Measurements from ENCODE around the gene DISP2. TPM values are rescaled to one million over a fixed set of nuclear protein-coding genes. Genes with fewer than 3 reads are reported as not detected.

Gene DISP2
- total RNA-seq, 1 experiment from 2014 or later, result 0.62 TPM

- ChIA-PET POLR2A (ENCODE audit: low non-redundant PET) (no interaction called here), CTCF (no interaction called here)
- intact Hi-C loops (cut with micrococcal nuclease; ENCODE audit: unreplicated experiment), result no loop called here
- no peak for DNase-seq (ENCODE audit: low spot score)
- H3K4me1 ChIP-seq (ENCODE audit: insufficient read depth, low read length, poor library complexity, severe bottlenecking), result peaks cover 28% of the 10 kb centered on the region
- H3K27me3 ChIP-seq (replicated peaks; ENCODE audit: insufficient read depth, low read depth, low read length, poor library complexity), result no peaks in the 10 kb centered on the region
- H3K36me3 ChIP-seq (ENCODE audit: insufficient read depth, low read length, poor library complexity, severe bottlenecking), result no peaks in the 10 kb centered on the region
- no peak overlapping the region for H3K4me3 ChIP-seq (ENCODE audit: low read depth, low read length, poor library complexity, severe bottlenecking)
- H3K27ac ChIP-seq (ENCODE audit: low read depth, low read length, poor library complexity, severe bottlenecking), result no peak overlapping the region
- no peaks in the 10 kb centered on the region for H3K9me3 ChIP-seq (ENCODE audit: low read depth, low read length, poor library complexity, severe bottlenecking)
- BruUV-seq (replicated peaks), result no TSS peak
- TF ChIP-seq CTCF (conservative IDR thresholded peaks at IDR 0.05; ENCODE audit: low read depth, low read length), result no peak
- TF ChIP-seq EZH2 (IDR thresholded peaks at IDR 0.05; ENCODE audit: borderline replicate concordance, low read depth, low read length, poor library complexity, severe bottlenecking), result no peak
Measured at GRCh38 chr15:40328176-40328575, 29.8 kb upstream of the DISP2 start.

GRCh38 chr15:40328751-40329150, 29.3 kb upstream of the DISP2 start:
- no peak overlapping the region for H3K4me3 ChIP-seq (ENCODE audit: low read depth, low read length, poor library complexity, severe bottlenecking)
- H3K4me1 ChIP-seq (ENCODE audit: insufficient read depth, low read length, poor library complexity, severe bottlenecking), result peaks cover 32% of the 10 kb centered on the region
- no peaks in the 10 kb centered on the region for H3K27me3 ChIP-seq (replicated peaks; ENCODE audit: insufficient read depth, low read depth, low read length, poor library complexity)
- ChIA-PET CTCF (interaction anchor here (0.5 to 0.6 kb wide), 2 partner anchors 9 to 11 kb away, joined by 3 to 8 read pairs; no protein-coding TSS in a partner anchor), POLR2A (ENCODE audit: low non-redundant PET) (interaction anchor here (0.7 kb wide), 1 partner anchor 12 kb away, joined by 3 read pairs; the partner anchor contains the start of gene CCDC9B)
- intact Hi-C loops (cut with micrococcal nuclease; ENCODE audit: unreplicated experiment), result no loop called here
- no peak for DNase-seq (ENCODE audit: low spot score)
- H3K9me3 ChIP-seq (ENCODE audit: low read depth, low read length, poor library complexity, severe bottlenecking), result no peaks in the 10 kb centered on the region
- no TSS peak for BruUV-seq (replicated peaks)
- no peak overlapping the region for H3K27ac ChIP-seq (ENCODE audit: low read depth, low read length, poor library complexity, severe bottlenecking)
- no peaks in the 10 kb centered on the region for H3K36me3 ChIP-seq (ENCODE audit: insufficient read depth, low read length, poor library complexity, severe bottlenecking)
- no peak for TF ChIP-seq CTCF (conservative IDR thresholded peaks at IDR 0.05; ENCODE audit: low read depth, low read length)
- no peak for TF ChIP-seq EZH2 (IDR thresholded peaks at IDR 0.05; ENCODE audit: borderline replicate concordance, low read depth, low read length, poor library complexity, severe bottlenecking)

GRCh38 chr15:40329804-40330203, 28.2 kb upstream of the DISP2 start:
- TF ChIP-seq CTCF (conservative IDR thresholded peaks at IDR 0.05; ENCODE audit: low read depth, low read length), result no peak
- TF ChIP-seq EZH2 (IDR thresholded peaks at IDR 0.05; ENCODE audit: borderline replicate concordance, low read depth, low read length, poor library complexity, severe bottlenecking), result no peak
- no peaks in the 10 kb centered on the region for H3K9me3 ChIP-seq (ENCODE audit: low read depth, low read length, poor library complexity, severe bottlenecking)
- ChIA-PET CTCF (no interaction called here), POLR2A (ENCODE audit: low non-redundant PET) (interaction anchor here (0.6 kb wide), 1 partner anchor 69 kb away, joined by 7 read pairs; no protein-coding TSS in a partner anchor)
- no peaks in the 10 kb centered on the region for H3K27me3 ChIP-seq (replicated peaks; ENCODE audit: insufficient read depth, low read depth, low read length, poor library complexity)
- BruUV-seq (replicated peaks), result no TSS peak
- no peak overlapping the region for H3K27ac ChIP-seq (ENCODE audit: low read depth, low read length, poor library complexity, severe bottlenecking)
- no peak for DNase-seq (ENCODE audit: low spot score)
- intact Hi-C loops (cut with micrococcal nuclease; ENCODE audit: unreplicated experiment), result no loop called here
- peaks cover 37% of the 10 kb centered on the region for H3K4me1 ChIP-seq (ENCODE audit: insufficient read depth, low read length, poor library complexity, severe bottlenecking)
- H3K4me3 ChIP-seq (ENCODE audit: low read depth, low read length, poor library complexity, severe bottlenecking), result no peak overlapping the region
- no peaks in the 10 kb centered on the region for H3K36me3 ChIP-seq (ENCODE audit: insufficient read depth, low read length, poor library complexity, severe bottlenecking)

All from A673 (cell line).